GM12874 (cell line): ENCODE results near the gene PRKCA.

Experiments
- CTCF ChIP-seq: IDR thresholded peaks from 2 replicates; pipeline ENCODE4 v1.5.1; 2011; ENCODE audit warnings: low read depth, mild to moderate bottlenecking, control low read depth, low read length, moderate library complexity; ENCODE audit not compliant: insufficient read depth

PRKCA gene

GRCh38 chr17:66585472-66585871 lies 283.1 kb downstream of the PRKCA start:
- TF ChIP-seq CTCF: no peak

DNA sequence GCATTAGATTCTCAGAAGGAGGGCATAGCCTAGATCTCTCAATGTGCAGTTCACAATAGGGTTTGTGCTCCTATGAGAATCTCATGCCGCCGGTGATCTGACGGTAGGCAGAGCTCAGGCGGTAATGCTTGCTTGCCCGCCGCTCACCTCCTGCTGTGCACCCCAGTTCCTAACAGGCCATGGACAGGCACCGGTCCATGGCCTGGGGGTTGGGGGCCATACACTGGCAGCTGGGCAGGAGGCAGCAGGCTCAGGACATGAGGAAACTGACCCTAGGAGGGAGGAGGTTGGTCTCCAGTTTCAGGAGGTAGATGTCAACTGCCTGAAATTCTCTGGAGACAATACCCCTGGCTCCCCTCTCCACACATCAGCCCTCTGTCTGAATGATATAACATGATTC lies 287.5 kb downstream of the PRKCA start:
- TF ChIP-seq CTCF: no peak

DNA sequence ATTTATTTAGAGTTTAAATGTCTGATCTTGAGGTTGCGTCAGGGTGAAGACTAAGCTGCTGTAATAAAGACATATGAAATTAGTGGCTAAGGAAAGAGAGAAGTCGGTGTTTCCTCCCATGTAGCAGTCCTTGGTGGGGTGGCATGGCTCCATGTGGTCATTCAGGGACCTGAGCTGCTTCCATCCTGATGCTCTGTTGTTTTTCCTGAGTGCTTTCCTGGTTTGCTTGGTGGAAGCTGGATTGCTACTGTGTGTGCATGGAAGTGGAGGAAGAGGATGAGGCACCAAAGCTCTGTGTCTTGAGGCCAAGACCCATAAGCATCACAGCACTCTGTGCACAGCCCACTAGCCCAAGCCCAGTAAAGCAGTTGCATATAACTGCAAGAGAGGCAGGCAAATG lies 290.7 kb downstream of the PRKCA start:
- TF ChIP-seq CTCF: no peak

GRCh38 chr17:66595893-66596292 lies 293.5 kb downstream of the PRKCA start:
- TF ChIP-seq CTCF: no peak

GRCh38 chr17:66602659-66603384 lies 300.4 kb downstream of the PRKCA start:
- TF ChIP-seq CTCF: no peak

DNA sequence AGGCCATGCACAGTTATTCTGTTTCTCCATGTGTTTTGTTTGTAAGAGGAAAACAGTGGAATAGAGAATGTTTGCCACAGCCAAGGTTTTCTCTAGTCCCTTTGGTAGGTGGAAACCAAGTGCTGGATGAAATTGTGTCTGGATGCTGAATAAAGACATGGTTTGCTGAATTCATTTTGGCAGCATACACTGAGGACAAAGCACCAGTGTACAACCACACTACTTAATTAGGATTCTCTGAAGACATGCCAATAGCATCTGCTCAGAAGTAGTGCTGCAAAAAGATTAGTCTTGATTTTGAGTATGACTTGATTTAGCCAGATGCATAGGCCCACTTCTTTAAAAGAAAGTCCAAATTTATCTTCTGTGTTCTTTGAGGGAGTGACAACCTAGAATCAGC lies 302.0 kb downstream of the PRKCA start:
- TF ChIP-seq CTCF: no peak

- TF ChIP-seq CTCF: no peak
Measured at GRCh38 chr17:66605541-66605940, 303.1 kb downstream of the PRKCA start.
